Measurements from ENCODE around the gene CRISP2. TPM values are rescaled to one million over a fixed set of nuclear protein-coding genes. Genes with fewer than 3 reads are reported as not detected.

The CRISP2 gene
- total and polyA plus RNA-seq, 11 donors, result not detected

DNA sequence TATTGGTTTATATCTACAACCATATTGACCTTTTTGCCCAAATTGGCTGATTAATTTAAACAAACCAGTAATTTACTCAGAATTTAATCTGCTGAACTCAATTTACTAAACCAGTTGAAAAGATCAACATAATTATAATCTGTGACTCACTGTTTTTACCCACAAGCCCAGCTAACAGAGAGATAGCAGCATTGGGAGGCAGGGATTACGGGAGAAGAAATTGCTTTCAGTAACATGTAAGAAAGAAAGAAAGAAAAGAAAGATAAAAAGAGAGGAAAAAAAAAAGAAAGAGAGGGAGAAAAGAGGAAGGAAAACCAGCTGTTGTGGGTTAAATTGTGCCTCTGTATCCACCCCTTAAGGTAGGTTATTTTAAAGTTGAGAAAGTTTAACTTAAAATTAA lies 63.4 kb downstream of the CRISP2 start:
- Histone ChIP-seq H3K27me3 (no peaks in the 10 kb centered on the region), H3K4me1 (no peaks in the 10 kb centered on the region), H3K36me3 (no peaks in the 10 kb centered on the region), H3K27ac (no peak overlapping the region), H3K9me3 (no peaks in the 10 kb centered on the region), H3K4me3 (no peak overlapping the region)
- no peak for TF ChIP-seq CTCF (IDR thresholded peaks at IDR 0.05)
- TF ChIP-seq POLR2A (IDR thresholded peaks at IDR 0.05), result no peak
- no peak for DNase-seq
- no peak for ATAC-seq
- intact Hi-C loops (cut with DNase I), result loop anchor here in 1 of 10 donors (10.0 kb wide), 1 partner anchor 655 kb away; no protein-coding TSS in a partner anchor
- 41 to 52% (median 47%) methylated on average over 1 of the region's 1 CpG for WGBS, 4 donors

DNA sequence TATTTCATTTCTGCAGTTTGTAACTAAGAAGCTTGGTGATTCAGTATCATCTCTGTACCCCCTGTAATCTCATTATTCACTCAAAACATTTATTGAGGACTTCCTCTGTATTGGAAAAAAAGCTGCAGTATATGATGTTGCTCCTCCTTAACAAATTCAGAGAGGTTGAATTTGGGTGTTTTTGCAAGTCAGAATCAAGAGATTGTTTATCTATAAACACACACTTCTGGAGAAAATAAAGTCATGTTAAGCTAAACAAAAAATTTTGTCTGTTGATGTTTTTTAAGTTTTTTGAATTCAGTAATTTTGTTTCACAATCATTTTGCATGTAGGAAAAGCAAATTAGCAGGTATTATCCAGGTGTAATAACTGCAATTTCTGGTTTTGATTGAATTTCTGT lies 65.3 kb downstream of the CRISP2 start:
- Histone ChIP-seq H3K27ac (no peak overlapping the region), H3K4me3 (no peak overlapping the region), H3K27me3 (no peaks in the 10 kb centered on the region), H3K36me3 (no peaks in the 10 kb centered on the region), H3K9me3 (no peaks in the 10 kb centered on the region), H3K4me1 (no peaks in the 10 kb centered on the region)
- intact Hi-C loops (cut with DNase I), result no loop called here
- ATAC-seq, result no peak
- no peak for TF ChIP-seq POLR2A (IDR thresholded peaks at IDR 0.05)
- TF ChIP-seq CTCF (IDR thresholded peaks at IDR 0.05), result no peak
- no peak for DNase-seq

- H3K27ac ChIP-seq, result no peak overlapping the region
- no peaks in the 10 kb centered on the region for H3K9me3 ChIP-seq
- TF ChIP-seq CTCF (IDR thresholded peaks at IDR 0.05), result no peak
- no peak for TF ChIP-seq POLR2A (IDR thresholded peaks at IDR 0.05)
- no peak overlapping the region for H3K4me3 ChIP-seq
- DNase-seq (no peak), ATAC-seq (no peak)
- no peaks in the 10 kb centered on the region for H3K4me1 ChIP-seq
- no peaks in the 10 kb centered on the region for H3K27me3 ChIP-seq
- intact Hi-C loops (cut with DNase I), result no loop called here
- 83 to 86% (median 84%) methylated on average over 2 of the region's 2 CpGs for WGBS, 4 donors
- no peaks in the 10 kb centered on the region for H3K36me3 ChIP-seq
Observed at GRCh38 chr6:49647476-49647875, 65.9 kb downstream of the CRISP2 start.

DNA sequence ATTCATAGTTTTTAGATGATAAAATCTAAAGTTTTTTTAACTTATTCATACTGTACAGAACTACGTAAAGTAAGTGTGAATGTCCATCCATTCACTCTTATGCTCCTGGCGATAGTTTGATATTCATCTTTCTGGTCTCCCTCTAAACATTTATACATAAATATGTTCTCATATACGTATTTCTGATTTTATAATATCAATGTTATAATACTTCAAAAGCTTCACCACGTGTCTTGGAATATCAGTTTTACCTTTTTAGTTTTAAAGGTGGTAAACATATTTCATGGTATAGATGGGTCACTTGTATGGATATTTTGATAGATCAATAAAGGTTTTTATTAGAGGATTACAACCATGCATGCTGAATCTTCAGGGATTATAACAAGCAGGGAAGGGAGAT lies 66.4 kb downstream of the CRISP2 start:
- Histone ChIP-seq H3K4me3 (no peak overlapping the region), H3K27me3 (no peaks in the 10 kb centered on the region), H3K27ac (no peak overlapping the region), H3K9me3 (no peaks in the 10 kb centered on the region), H3K4me1 (no peaks in the 10 kb centered on the region), H3K36me3 (no peaks in the 10 kb centered on the region)
- intact Hi-C loops (cut with DNase I), result no loop called here
- DNase-seq (no peak), ATAC-seq (no peak)
- TF ChIP-seq CTCF (IDR thresholded peaks at IDR 0.05), result no peak
- no peak for TF ChIP-seq POLR2A (IDR thresholded peaks at IDR 0.05)
- 66 to 76% (median 74%) methylated on average over 4 of the region's 4 CpGs for WGBS, 4 donors
